Renal pelvis (tissue), 4 donors: ENCODE results near the gene RFC2. TPM values are rescaled to one million over a fixed set of nuclear protein-coding genes. Genes with fewer than 3 reads are reported as not detected.
"Not testable (repeated sequence)": the region's sequence is repeated elsewhere in the genome, so short reads cannot be mapped to it uniquely, and the experiment has no call there.

ENCODE experiments used
- DNase-seq: peaks from one replicate; pipeline ENCODE4 v3.0.0-alpha.2; 2013
- polyA plus RNA-seq, 3 donors: library from polyadenylated mRNA; unstranded; fragments of 120-200 nt; gene quantifications; one replicate each; pipeline ENCODE4 v1.2.1, GENCODE V29; 2013; ENCODE audit not compliant: insufficient read length in 3 of 3

The RFC2 gene
- polyA plus RNA-seq, 3 donors = 34.8 to 37.8 (median 36.6) TPM

DNA sequence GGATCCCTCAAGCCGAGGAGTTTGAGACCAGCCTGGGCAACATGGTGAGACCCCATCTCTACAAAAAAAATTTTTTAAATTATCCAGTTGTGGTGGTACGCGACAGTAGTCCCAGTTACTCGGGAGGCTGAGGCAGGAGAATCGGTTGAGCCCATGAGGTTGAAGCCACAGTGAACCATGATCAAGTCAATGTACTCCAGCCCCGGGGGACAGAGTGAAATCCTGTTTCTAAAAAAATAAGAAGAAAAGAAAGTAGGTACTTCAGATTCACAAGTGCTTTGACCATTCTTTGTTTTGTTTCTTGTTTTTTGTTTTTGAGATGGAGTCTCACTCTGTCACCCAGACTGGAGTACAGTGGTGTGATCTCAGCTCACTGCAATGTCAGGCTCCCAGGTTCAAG lies 1.3 kb upstream of the RFC2 start:
- not testable (repeated sequence) for DNase-seq

DNA sequence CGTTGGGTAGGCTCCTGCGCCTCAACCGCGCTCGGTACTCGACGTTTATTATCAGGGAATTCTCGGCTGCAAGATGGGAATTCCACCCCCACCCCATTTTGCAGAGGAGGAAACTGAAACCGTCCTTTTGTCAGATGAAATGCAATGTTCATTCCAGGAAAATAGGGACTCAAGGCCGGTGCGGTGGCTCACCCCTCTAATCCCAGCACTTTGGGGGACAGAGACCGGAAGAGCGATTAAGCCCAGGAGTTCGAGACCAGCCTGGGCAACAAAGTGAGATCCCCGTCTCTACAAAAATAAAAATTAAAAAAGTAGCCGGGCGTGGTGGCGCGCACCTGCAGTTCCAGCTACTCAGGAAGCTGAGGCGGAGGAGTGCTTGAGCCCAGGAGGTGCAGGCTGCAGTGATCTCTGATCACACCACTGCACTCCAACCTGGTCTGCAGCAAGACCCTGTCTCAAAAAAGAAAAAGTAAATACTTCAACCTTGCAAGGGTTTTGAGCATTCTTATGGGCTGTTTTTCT lies 720 bp upstream of the RFC2 start:
- DNase-seq = no peak

DNA sequence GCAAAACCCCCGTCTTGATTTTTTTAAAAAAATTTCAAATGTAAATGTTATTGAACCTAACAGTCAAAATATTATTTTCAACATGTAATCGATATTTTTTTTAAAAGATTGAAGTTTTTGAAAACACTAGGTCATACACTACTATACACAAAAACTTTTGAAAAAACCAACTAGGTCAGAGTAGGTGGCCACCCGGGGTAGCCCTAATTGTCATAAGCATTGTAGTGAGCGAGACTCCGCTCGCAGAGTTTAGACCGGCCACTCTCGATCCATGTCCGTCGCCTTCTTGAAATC lies 417 bp downstream of the RFC2 start:
- DNase-seq = no peak

DNA sequence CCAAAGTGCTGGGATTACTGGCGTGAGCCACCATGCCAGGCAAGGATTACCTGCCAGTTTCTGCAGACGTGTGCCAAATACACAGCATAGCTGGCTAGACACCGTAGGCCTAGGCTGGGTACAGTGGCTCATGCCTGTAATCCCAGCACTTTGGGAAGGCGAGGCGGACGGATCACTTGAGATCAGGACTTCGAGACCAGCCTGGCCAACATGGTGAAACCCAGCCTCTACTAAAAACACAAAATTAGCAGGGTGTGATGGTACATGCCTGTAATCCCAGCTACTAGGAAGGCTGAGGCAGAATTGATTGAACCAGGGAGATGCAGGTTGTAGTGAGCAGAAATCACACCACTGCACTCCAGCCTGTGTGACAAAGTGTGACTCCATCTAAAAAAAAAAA lies 868 bp downstream of the RFC2 start:
- no peak for DNase-seq

DNA sequence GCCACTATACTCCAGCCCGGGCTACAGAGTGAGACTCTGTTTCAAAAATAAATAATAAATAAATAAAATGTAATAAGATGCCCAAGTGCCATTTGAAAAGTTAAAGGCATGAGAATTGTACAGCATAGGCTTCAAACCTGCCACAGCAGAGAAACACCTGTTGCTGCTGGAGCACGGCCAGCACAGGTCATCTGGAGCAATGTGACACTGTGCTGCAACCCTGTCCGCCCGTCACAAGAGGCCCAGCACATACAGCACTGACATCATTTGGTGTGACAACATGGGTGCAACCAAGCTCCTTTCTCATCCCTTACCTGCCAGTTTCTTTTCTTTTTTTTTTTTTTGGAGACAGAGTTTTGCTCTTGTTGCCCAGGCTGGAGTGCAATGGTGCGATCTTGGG lies 1.3 kb downstream of the RFC2 start:
- DNase-seq = no peak

DNA sequence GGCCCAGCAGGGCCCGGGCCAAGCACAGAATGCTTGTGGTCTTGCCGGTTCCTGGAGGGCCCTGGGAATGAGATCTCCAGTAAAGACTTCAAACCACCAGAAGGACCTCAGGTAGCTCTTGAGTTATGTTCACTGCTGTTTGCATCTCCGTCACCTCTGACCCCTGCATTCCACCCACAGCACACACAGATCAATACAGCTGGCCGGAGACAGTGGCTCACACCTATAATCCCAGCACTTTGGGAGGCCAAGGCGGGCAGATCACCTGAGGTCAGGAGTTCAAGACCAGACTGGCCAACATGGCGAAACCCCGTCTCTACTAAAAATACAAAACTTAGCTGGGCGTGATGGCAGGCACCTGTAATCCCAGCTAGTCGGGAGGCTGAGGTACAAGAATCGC lies 5.1 kb downstream of the RFC2 start:
- not testable (repeated sequence) for DNase-seq

DNA sequence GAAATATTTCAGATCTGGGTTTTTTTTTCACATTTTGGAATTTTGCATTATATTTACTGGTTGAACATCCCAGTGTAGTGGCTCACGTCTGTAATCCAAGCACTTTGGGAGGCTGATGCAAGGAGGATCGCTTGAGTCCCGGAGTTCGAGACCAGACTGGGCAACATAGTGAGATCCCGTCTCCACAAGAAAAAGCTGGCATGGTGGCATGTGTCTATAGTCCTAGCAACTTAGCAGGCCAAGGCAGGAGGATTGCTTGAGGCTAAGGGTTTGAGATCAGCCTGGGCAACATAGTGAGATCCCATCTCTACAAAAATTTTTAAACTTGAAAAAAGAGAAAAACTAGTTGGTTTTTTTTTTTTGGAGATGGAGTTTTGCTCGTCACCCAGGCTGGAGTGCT lies 6.0 kb downstream of the RFC2 start:
- DNase-seq = no peak

DNA sequence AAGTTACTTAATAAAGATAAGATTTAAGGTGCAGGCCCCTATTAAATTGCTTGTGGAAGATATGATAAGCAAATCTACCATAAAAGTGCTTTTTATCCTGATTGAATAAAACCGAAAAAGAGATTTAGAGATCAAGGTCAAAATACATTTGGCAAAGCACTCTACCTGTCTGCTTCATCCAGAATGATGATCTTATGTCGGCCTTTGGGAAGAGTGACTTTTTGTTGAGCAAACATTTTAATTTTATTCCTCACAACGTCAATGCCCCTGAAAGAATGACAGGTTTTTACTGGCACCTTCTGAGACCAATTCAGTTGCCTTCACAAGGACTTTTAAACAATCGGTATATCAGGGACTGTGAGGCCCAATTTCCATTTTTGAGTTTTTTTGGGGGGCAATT lies 7.7 kb downstream of the RFC2 start:
- DNase-seq = no peak

DNA sequence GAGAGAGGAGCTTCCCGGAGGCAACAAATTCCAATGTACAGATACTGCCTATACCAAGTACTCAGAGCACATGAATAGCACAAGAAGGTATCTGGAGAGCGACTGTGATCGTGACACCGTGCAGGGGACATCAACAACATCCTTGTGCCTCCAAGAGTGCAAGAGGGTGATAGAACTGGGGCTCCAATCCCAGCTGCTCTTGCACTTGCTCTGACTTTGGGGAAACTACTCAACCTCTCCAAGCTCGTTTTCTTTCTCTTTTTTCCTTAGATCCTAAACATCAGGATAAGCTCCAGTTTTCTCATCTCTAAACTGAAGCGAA lies 12.1 kb downstream of the RFC2 start:
- no peak for DNase-seq

DNA sequence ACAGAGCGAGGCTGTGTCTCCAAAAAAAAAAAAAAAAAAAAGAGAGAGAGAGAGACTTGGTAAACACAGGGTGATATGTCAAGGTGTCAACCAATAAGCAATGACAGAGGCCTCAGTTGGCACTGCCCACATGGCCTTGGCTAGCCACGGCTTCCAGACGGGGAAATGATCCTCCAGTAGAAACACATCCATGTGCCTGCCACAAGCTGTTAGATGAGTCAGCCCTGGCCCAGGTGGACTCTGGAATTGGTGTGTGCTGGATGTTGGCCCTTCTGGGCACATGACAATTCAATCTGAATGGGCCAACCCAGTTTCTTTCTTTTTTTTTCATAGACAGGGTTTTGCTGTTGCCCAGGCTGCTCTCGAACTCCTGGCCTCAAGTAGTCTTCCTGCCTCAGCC lies 13.7 kb downstream of the RFC2 start:
- DNase-seq = no peak

DNA sequence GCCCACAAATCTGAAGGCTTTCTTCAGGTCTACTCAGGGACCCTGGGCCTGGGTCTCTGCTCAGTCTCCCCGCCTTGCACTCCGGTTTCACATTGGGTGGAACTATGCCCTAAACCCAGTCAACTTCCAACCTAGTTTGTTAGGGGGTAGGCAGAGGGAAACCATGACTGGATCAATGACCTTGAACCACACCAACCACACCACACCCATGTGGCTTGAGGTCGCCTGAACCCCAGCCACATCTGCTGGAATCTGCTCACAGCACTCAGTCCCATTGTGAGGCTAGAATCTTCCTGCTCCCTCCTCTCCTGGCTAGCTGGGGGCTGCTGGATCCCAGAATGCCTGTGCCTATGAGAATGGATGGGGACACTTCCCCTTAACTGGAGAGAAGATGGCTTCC lies 17.9 kb downstream of the RFC2 start:
- DNase-seq = no peak

DNA sequence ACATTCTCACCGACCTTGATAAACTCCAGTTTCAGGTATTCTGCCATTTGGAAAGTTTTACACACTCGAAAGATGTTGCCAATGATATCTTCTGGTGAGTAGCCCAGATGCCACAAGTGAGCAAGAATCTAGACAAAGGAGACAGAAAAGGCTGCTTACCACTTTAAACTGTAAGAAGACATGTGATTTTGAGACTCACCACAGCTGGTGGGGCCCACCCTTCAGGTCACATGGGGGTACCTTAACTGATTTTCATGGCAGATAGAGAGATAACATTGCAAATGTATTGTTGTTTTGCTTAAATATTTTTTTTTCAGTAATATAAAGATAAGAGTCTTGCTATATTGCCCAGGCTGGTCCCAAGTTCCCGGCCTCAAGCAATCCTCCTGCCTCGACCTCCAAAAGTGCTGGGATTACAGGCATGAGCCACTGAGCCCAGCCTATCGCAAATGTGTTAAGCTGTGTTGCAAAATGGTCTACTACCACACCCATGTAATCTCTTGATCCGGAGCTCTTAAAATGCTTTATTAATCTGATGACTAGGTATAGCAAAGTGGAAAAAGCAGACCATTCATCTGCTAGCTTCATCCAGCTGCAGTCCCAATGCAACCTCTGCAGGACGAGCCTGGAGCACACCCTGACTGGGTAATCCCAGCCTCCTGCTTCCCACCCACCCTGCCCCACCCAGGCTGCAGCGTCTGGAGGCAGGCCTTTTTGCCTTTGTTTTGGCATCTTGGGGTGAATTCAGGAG lies 18.5 kb downstream of the RFC2 start:
- no peak for DNase-seq

DNA sequence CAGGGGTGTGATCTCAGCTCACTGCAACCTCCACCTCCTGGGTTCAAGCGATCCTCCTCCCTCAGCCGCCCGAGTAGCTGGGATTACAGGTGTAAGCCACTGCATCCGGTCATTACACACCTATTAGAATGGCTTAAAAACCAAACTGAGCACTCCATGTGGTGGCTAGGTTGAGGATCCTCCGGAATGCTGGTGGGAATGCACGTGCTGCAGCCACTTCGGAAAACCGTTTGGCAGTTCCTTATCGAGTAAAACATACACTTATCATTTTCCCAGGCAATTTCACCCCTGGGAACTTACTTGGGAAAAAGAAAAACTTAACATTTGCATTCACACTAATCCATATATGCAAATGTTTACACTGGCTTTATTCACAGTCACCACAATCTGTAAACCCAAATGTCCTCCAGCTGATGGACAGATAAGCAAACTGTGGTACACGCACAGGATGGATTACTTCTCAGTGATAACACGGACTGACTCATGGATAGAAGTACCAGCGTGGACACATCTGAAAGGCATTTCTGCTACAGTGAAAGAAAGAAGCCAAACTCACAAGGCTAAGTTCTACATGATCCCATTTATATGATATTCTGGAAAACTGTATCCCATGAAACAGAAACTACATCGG lies 20.4 kb downstream of the RFC2 start:
- no peak for DNase-seq

DNA sequence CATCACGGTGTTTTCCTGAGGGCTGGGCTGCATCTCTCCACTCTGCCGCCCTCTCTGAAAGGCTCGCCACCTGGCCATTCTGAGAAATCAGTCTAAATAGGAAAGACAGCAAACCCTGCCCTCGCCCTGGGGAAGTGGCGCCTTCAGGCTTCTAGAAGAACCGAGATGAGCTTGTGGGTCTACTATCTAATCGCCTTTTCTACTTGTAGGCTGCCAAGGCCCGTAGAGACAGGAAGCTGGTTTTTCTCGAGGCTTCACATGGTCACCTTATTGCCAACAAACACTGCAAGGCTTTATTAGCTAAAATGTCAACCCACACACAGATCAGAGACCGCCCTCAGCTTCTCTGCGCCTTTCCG lies 23.0 kb downstream of the RFC2 start:
- DNase-seq = no peak

DNA sequence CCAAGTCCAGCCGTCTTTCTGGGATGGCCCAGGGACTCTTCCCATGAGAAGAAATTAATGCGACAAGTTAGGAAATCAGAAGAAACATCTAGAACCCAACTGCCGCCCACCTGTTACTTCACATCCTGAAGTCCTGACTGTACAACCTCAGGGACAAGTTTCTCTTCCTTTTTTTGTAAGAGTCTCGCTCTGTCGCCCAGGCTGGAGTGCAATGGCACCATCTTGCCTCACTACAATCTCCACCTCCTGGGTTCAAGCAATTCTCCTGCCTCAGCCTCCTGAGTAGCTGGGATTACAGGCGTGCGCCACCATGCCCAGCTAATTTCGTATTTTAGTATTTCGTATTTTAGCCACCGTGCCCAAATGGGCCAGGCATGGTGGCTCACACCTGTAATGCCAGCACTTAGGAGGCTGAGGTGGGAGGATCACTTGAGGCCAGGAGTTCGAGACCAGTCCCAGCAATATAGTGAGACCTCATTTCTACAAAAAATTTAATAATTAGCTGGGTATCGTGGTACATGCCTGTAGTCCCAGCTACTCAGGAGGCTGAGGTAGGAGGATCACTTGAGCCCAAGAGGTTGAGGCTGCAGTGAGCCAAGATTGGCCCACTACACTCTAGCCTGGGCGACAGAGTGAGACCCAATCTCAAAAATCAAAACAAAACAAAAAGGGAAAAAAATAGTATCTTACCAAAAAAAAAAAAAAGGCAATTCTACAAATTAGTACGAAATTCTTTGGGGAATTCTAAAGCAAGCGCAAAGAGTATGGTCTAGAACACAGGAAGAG lies 23.6 kb downstream of the RFC2 start:
- DNase-seq = no peak

DNA sequence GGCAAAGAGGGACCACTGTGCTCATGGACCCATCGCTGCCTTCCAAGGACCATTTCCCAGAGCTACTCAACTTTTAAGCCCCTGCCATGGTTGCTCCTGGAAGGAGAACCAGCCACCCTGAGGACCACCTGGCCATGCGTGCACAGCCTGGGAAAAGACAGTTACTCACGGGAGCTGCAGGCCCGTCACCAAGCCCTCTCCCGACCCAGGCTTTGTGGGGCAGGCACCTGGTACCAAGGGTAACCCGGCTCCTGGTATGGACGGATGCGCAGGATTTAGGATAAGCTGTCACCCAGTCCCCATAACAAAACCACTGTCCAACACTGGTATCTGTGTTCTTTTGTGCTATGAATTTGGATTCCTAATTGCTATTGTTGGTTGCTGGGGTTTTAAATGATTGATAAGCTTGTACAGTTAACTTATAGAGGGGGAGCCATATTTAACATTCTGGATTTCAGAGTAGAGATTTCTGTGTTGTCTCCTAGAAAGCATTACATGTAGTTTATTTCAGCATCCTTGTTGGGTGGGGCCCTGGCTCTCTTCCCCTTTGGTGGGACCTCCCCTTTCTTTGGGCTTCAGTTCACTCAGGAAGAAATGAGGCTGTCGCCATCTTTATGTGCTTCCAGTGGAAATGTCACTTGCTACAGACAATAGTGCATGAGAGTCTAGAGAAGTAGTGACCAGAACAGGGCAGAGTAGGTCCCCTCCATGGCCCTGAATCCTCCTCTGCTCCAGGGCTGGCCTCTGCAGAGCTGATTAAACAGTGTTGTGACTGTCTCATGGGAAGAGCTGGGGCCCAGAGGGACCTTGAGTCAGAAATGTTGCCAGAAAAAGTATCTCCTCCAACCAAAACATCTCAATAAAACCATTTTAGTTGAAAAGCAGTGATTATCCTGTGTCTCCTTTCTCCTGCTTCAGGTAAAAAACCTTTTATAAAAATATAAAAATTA lies 25.0 kb downstream of the RFC2 start:
- no peak for DNase-seq

DNA sequence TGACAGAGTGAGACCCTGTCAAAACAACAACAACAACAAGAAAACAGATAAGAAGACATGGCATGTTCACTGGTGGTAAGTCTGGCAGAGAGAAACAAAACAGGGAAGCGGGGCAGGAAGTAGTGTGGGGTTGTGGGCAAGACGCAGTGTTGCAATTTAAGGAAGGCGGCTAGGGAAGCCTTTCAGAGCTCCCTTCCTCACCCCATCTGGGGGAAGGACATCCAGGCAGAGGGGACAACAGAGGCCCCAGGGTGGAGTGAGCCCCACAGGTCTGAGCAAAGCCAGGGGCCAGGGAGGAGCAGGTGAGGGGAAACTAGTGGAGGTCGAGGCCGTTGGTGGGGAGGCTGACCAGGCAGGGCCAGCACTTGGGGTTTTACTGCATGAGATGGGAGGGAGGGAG lies 27.6 kb downstream of the RFC2 start:
- DNase-seq = no peak

DNA sequence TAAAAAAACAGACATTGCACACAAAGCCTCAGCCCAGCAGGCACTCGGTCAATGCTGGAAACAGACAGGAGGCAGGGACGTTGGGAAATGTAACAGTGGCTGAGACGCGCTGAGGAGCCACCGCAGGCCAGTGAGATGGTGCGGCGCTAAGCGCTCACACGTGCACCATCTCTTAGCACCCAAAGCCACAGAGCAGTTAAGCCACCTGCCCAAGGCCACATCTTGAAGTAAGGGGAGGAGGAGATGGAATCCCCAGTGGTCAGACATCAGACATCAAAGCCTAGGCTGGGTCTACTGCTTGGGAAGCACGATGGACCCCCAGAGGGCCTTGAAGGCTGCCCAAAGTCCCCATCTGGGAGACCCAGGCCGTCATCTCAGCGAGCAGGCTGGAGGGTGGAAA lies 28.8 kb downstream of the RFC2 start:
- DNase-seq = no peak

DNA sequence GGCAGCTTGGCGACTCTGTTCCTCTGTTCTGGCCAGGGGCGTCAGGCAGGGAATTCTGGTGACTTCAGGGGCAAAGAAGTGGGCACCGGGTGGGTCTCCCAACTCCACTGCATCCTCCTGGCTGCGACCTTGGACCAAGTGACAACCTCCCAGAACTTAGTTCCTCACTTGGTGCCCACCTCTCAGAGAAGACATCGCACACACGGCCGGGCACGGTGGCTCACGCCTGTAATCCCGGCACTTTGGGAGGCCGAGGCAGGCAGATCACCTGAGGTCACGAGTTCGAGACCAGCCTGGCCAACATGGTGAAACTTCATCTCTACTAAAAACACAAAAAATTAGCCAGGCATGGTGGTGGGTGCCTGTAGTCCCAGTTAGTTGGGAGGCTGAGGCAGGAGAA lies 29.3 kb downstream of the RFC2 start:
- not testable (repeated sequence) for DNase-seq

DNA sequence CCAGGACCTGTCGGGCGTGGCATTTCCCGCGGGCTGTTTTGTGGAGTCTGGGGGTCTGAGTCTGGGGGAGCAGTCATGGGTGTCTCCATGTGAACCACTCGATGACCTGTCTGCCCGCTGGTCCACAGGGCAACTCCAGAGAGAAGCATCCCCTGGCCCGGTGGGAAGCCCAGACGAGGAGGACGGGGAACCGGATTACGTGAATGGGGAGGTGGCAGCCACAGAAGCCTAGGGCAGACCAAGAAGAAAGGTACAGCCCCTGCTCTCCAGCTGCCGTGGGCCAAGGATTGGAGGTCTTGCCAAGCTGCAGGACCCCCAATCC lies 29.7 kb downstream of the RFC2 start:
- DNase-seq = no peak

DNA sequence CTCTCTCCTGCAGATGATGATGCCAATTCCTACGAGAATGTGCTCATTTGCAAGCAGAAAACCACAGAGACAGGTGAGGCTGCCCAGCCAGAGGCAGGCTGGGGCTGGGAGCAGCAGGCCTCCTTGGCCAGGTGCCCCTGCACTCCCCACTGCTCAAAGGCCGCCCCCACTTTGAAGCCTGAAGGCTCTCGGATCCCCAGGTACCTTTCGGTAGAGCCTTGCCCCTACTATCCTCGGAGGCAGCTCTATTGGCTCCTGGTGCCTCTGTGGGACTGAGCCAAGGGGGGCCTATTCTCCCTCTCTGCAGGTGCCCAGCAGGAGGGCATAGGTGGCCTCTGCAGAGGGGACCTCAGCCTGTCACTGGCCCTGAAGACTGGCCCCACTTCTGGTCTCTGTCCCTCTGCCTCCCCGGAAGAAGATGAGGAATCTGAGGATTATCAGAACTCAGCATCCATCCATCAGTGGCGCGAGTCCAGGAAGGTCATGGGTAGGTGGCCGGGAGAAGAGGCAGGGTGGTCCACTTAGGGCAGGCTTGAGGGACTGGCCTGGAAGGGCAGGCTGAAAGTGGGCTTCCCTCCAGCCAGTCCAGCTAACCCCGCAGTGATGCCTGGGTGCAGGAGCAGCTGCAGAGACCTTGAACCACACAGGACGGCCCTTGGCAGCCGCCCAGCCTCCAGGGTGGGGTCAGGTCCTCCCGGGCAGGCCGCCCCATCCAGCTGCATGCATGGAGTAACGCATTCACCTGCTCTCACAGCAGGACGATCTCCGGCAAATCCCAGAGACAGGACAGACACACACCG lies 30.3 kb downstream of the RFC2 start:
- DNase-seq = no peak
